Measurements from ENCODE around the gene ZNF487. TPM values are rescaled to one million over a fixed set of nuclear protein-coding genes. Genes with fewer than 3 reads are reported as not detected.
"Not testable (repeated sequence)": the region's sequence is repeated elsewhere in the genome, so short reads cannot be mapped to it uniquely, and the experiment has no call there.

ZNF487 gene
- total RNA-seq, 2 donors from 2014 or later, result 8.6 to 19.6 TPM

GRCh38 chr10:43452356-43452914 lies 15.5 kb downstream of the ZNF487 start:
- no peak overlapping the region for H3K27ac ChIP-seq
- TF ChIP-seq, protein P1, sequence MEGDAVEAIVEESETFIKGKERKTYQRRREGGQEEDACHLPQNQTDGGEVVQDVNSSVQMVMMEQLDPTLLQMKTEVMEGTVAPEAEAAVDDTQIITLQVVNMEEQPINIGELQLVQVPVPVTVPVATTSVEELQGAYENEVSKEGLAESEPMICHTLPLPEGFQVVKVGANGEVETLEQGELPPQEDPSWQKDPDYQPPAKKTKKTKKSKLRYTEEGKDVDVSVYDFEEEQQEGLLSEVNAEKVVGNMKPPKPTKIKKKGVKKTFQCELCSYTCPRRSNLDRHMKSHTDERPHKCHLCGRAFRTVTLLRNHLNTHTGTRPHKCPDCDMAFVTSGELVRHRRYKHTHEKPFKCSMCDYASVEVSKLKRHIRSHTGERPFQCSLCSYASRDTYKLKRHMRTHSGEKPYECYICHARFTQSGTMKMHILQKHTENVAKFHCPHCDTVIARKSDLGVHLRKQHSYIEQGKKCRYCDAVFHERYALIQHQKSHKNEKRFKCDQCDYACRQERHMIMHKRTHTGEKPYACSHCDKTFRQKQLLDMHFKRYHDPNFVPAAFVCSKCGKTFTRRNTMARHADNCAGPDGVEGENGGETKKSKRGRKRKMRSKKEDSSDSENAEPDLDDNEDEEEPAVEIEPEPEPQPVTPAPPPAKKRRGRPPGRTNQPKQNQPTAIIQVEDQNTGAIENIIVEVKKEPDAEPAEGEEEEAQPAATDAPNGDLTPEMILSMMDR (IDR thresholded peaks at IDR 0.05), result no peak
- DNase-seq (ENCODE audit: low spot score) (no peak), ATAC-seq (ENCODE audit: insufficient number of reproducible peaks, low FRiP score, low read depth) (no peak)
- H3K4me1 ChIP-seq (ENCODE audit: control insufficient read depth in 1 of 2, low read depth in 2 of 2), result peaks cover 6 to 11% of the 10 kb centered on the region in 2 donors
- no peaks in the 10 kb centered on the region for H3K36me3 ChIP-seq
- no peak overlapping the region for H3K4me3 ChIP-seq
- no peaks in the 10 kb centered on the region for H3K9me3 ChIP-seq
- H3K27me3 ChIP-seq (replicated peaks; ENCODE audit: insufficient read depth), result no peaks in the 10 kb centered on the region

- Histone ChIP-seq H3K27me3 (replicated peaks; ENCODE audit: insufficient read depth) (no peaks in the 10 kb centered on the region), H3K4me1 (ENCODE audit: control insufficient read depth in 1 of 2, low read depth in 2 of 2) (peaks cover 6 to 11% of the 10 kb centered on the region in 2 donors), H3K9me3 (no peaks in the 10 kb centered on the region), H3K27ac (no peak overlapping the region), H3K36me3 (no peaks in the 10 kb centered on the region), H3K4me3 (no peak overlapping the region)
- DNase-seq (ENCODE audit: low spot score), result no peak
- TF ChIP-seq, protein P1 (IDR thresholded peaks at IDR 0.05), result no peak
- no peak for ATAC-seq (ENCODE audit: insufficient number of reproducible peaks, low FRiP score, low read depth)
These were observed 16.4 kb downstream of the ZNF487 start for GRCh38 chr10:43453266-43453831.

- Histone ChIP-seq H3K27ac (peak overlapping the region; percentile 91 to 92), H3K4me1 (ENCODE audit: control insufficient read depth in 1 of 2, low read depth in 2 of 2) (peaks cover 6 to 11% of the 10 kb centered on the region in 2 donors)
- not testable (repeated sequence) for H3K36me3 ChIP-seq; H3K4me3 ChIP-seq; ATAC-seq (ENCODE audit: insufficient number of reproducible peaks, low FRiP score, low read depth); DNase-seq (ENCODE audit: low spot score); H3K9me3 ChIP-seq; H3K27me3 ChIP-seq (replicated peaks; ENCODE audit: insufficient read depth)
These were observed 17.1 kb downstream of the ZNF487 start for GRCh38 chr10:43454025-43454424.

- H3K36me3 ChIP-seq; H3K27me3 ChIP-seq (replicated peaks; ENCODE audit: insufficient read depth); DNase-seq (ENCODE audit: low spot score); H3K9me3 ChIP-seq; ATAC-seq (ENCODE audit: insufficient number of reproducible peaks, low FRiP score, low read depth): not testable (repeated sequence)
- H3K4me1 ChIP-seq (ENCODE audit: control insufficient read depth in 1 of 2, low read depth in 2 of 2), result peaks cover 6 to 11% of the 10 kb centered on the region in 2 donors
- H3K27ac ChIP-seq, result peak overlapping the region; percentile 91 to 92
- peak overlapping the region; percentile 83 for H3K4me3 ChIP-seq
These were observed 19.6 kb downstream of the ZNF487 start for GRCh38 chr10:43456561-43456960.

- Histone ChIP-seq H3K9me3 (no peaks in the 10 kb centered on the region), H3K4me1 (ENCODE audit: control insufficient read depth in 1 of 2, low read depth in 2 of 2) (peaks cover 6 to 11% of the 10 kb centered on the region in 2 donors), H3K36me3 (no peaks in the 10 kb centered on the region), H3K4me3 (no peak overlapping the region), H3K27me3 (replicated peaks; ENCODE audit: insufficient read depth) (no peaks in the 10 kb centered on the region), H3K27ac (no peak overlapping the region)
- no peak for DNase-seq (ENCODE audit: low spot score)
- TF ChIP-seq, protein P1 (IDR thresholded peaks at IDR 0.05), result no peak
- ATAC-seq (ENCODE audit: insufficient number of reproducible peaks, low FRiP score, low read depth), result no peak
These were observed 21.3 kb downstream of the ZNF487 start for GRCh38 chr10:43458227-43458626.

DNA sequence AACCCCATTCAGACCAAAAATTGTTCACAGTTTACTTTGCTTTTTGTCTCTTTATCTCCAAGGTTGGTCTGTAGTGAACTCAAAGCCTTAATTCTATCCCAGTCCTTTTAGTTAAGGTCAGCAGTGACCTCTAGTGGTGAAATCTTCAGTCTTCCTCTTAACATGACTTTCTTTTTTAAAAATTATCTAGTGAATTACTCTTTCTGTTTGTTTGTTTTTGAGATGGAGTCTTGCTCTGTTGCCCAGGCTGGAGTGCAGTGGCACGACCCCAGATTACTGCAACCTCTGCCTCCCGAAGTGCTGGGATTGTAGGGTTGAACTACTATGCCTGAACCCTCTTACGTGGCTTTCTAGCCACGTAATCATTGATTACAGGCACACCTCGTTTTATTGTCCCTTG lies 25.0 kb downstream of the ZNF487 start:
- H3K4me1 ChIP-seq (ENCODE audit: control insufficient read depth in 1 of 2, low read depth in 2 of 2), result no peaks in the 10 kb centered on the region
- H3K27me3 ChIP-seq (replicated peaks; ENCODE audit: insufficient read depth), result no peaks in the 10 kb centered on the region
- no peak overlapping the region for H3K4me3 ChIP-seq
- DNase-seq (ENCODE audit: low spot score) (no peak), ATAC-seq (ENCODE audit: insufficient number of reproducible peaks, low FRiP score, low read depth) (no peak)
- no peaks in the 10 kb centered on the region for H3K36me3 ChIP-seq
- no peak overlapping the region for H3K27ac ChIP-seq
- H3K9me3 ChIP-seq, result no peaks in the 10 kb centered on the region
- TF ChIP-seq, protein P1 (IDR thresholded peaks at IDR 0.05), result peak; percentile 71

GRCh38 chr10:43465086-43465735 lies 28.3 kb downstream of the ZNF487 start:
- not testable (repeated sequence) for H3K4me3 ChIP-seq; H3K27ac ChIP-seq; ATAC-seq (ENCODE audit: insufficient number of reproducible peaks, low FRiP score, low read depth); H3K4me1 ChIP-seq (ENCODE audit: control insufficient read depth in 1 of 2, low read depth in 2 of 2); H3K9me3 ChIP-seq; DNase-seq (ENCODE audit: low spot score); H3K27me3 ChIP-seq (replicated peaks; ENCODE audit: insufficient read depth); H3K36me3 ChIP-seq

- not testable (repeated sequence) for H3K9me3 ChIP-seq; DNase-seq (ENCODE audit: low spot score); H3K27ac ChIP-seq; ATAC-seq (ENCODE audit: insufficient number of reproducible peaks, low FRiP score, low read depth); H3K4me1 ChIP-seq (ENCODE audit: control insufficient read depth in 1 of 2, low read depth in 2 of 2); H3K27me3 ChIP-seq (replicated peaks; ENCODE audit: insufficient read depth); H3K36me3 ChIP-seq; H3K4me3 ChIP-seq
These were observed 28.8 kb downstream of the ZNF487 start for GRCh38 chr10:43465736-43466120.
